Measurements from ENCODE around the gene TXNDC5. TPM values are rescaled to one million over a fixed set of nuclear protein-coding genes. Genes with fewer than 3 reads are reported as not detected.

The TXNDC5 gene
- total and polyA plus RNA-seq, 2 of the 13 experiments (the other 11 are each of a cell fraction or from before 2014, with no cell fraction given): 287 to 578 TPM

DNA sequence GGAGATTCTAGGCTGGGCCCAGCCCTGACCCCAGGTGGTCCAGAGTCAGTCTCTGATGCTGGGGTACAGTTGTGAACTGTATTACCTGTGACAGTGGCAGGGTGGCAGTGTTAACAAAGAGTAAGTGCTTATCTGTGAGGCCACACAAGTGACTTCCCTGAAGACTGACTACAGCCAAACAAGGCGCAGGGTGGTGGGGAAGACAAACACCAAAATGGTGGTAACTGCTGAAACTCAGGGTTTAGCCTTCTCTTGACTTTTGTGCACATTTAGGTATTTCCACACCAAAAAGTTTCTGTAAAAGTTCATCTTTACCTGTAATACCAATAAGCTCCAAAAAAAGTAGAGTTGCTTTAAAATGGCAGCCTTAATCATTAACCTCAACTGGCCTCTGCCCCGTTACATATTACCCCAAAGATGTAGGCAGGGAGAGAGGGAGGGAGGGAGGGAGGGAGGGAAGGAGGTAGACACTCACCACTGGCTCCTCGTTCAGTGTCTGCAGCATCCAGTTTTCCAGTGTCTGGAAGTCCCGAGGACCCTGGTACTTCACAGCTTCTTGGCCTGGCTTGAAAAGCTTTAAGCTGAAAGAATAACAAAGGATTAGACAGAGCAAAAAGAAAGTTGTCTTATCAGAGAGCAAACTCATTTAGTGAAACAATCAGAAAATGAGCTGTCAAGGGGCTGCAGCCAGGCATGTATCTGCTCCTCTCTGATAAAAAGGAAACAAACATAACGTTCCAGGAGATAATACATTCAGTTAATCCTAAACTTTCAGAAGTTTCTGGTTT lies 11.3 kb downstream of the TXNDC5 start (continued):
- TF ChIP-seq GZF1 (CRISPR knock-in tag; IDR thresholded peaks at IDR 0.05): no peak
- TF ChIP-seq ZNF431 (CRISPR knock-in tag; IDR thresholded peaks at IDR 0.05; ENCODE audit: borderline replicate concordance, low read depth): no peak
- TF ChIP-seq MNT (IDR thresholded peaks at IDR 0.05): no peak
- TF ChIP-seq PHB2 (IDR thresholded peaks at IDR 0.05; ENCODE audit: partially characterized antibody): no peak
- no peak for TF ChIP-seq ARID5B (CRISPR knock-in tag; IDR thresholded peaks at IDR 0.05)
- TF ChIP-seq ZNF430 (CRISPR knock-in tag; IDR thresholded peaks at IDR 0.05): 0 out of 2 replicates have a peak, but pooled peaks have one; percentile 22
- TF ChIP-seq STAT6 (CRISPR knock-in tag; IDR thresholded peaks at IDR 0.05; ENCODE audit: borderline replicate concordance): no peak
- no peak for TF ChIP-seq PHF20 (CRISPR knock-in tag; IDR thresholded peaks at IDR 0.05)
- TF ChIP-seq, protein P1, sequence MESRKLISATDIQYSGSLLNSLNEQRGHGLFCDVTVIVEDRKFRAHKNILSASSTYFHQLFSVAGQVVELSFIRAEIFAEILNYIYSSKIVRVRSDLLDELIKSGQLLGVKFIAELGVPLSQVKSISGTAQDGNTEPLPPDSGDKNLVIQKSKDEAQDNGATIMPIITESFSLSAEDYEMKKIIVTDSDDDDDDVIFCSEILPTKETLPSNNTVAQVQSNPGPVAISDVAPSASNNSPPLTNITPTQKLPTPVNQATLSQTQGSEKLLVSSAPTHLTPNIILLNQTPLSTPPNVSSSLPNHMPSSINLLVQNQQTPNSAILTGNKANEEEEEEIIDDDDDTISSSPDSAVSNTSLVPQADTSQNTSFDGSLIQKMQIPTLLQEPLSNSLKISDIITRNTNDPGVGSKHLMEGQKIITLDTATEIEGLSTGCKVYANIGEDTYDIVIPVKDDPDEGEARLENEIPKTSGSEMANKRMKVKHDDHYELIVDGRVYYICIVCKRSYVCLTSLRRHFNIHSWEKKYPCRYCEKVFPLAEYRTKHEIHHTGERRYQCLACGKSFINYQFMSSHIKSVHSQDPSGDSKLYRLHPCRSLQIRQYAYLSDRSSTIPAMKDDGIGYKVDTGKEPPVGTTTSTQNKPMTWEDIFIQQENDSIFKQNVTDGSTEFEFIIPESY (CRISPR knock-in tag; IDR thresholded peaks at IDR 0.05): peak; percentile 49; the same call in 1 of the 2 replicates
- no peak for TF ChIP-seq ZNF547 (CRISPR knock-in tag; IDR thresholded peaks at IDR 0.05)
- TF ChIP-seq ZSCAN9 (CRISPR knock-in tag; IDR thresholded peaks at IDR 0.05; ENCODE audit: borderline replicate concordance): no peak
- TF ChIP-seq AKAP8 (CRISPR knock-in tag; IDR thresholded peaks at IDR 0.05): no peak
- TF ChIP-seq GPN1 (CRISPR knock-in tag; IDR thresholded peaks at IDR 0.05; ENCODE audit: borderline replicate concordance): no peak

All from HepG2 (cell line).